HCT116 (cell line): ENCODE results near the gene AP4S1. TPM values are rescaled to one million over a fixed set of nuclear protein-coding genes. Genes with fewer than 3 reads are reported as not detected.

Experiments
- ATAC-seq: fragments of 200-7000 bp; cut with Tn5 transposase; 2 replicates; pipeline ENCODE4 v1.9.1; 2020; ENCODE audit warnings: mild to moderate bottlenecking, moderate library complexity
- BruUV-seq: library from RNA; stranded (reverse); fragments of 400-500 nt; replicated peaks from 2 replicates; lab custom pipeline; 2021; lab: Mats Ljungman, UMichigan
- CTCF ChIA-PET: fragments of 300-600 bp; sonication (Branson Sonifier 250); formaldehyde crosslinking; loops from one replicate; lab custom pipeline; 2021; ENCODE audit warnings: antibody characterized with exemption; lab: Charles Lee
- POLR2A ChIA-PET: fragments of 300-600, 350-600 bp; sonication (Branson Sonifier 250); formaldehyde crosslinking; loops from one replicate; lab custom pipeline; 2021; ENCODE audit warnings: antibody characterized with exemption; lab: Charles Lee
- RAD21 ChIA-PET, 2 experiments: fragments of 300-600 bp; sonication (Branson Sonifier 250); formaldehyde crosslinking; loops; one replicate each; lab custom pipeline; 2023; ENCODE audit warnings: low total read pairs in 2 of 2; ENCODE audit not compliant: uncharacterized antibody in 2 of 2, unreplicated experiment in 2 of 2, low non-redundant PET in 1 of 2; lab: Charles Lee
- DNase-seq: peaks from one replicate; pipeline ENCODE4 v3.0.0-alpha.2; 2010; ENCODE audit warnings: low read depth, low spot score
- H2AFZ ChIP-seq: fragments of 200-600 bp; shearing (Covaris generic), sonication (generic); 2 replicates; pipeline ENCODE4 v1.6.1; 2017; ENCODE audit warnings: low read depth, mixed run types, mixed read lengths, antibody characterized with exemption, low read length; ENCODE audit not compliant: poor library complexity, severe bottlenecking
- H3K27ac ChIP-seq: 2 replicates; pipeline ENCODE4 v1.5.1; 2012; ENCODE audit warnings: low read depth, low read length
- H3K27me3 ChIP-seq: fragments of 200-600 bp; sonication (generic); 2 replicates; pipeline ENCODE4 v1.6.1; 2016; ENCODE audit warnings: mixed run types, low read length, mixed read lengths; ENCODE audit not compliant: insufficient read depth
- H3K36me3 ChIP-seq, 2 experiments: fragments of 200-500 bp in 1 of 2; fragments of 200-600 bp in 1 of 2; sonication (Bioruptor generic) in 1 of 2; sonication (generic) in 1 of 2; 2 replicates each; pipeline versions ENCODE4 v1.5.1 to v1.6.1; 2014 to 2016; ENCODE audit warnings: low read length in 2 of 2, inconsistent platforms in 1 of 2, mixed read lengths in 1 of 2, mixed run types in 1 of 2; ENCODE audit not compliant: insufficient read depth in 2 of 2, control insufficient read depth in 1 of 2
- H3K4me1 ChIP-seq, 2 experiments: fragments of 200-600 bp in 1 of 2; sonication (generic) in 1 of 2; 2 replicates each; pipeline versions ENCODE4 v1.5.1 to v1.6.1; 2012 to 2017; ENCODE audit warnings: low read length in 2 of 2, inconsistent platforms in 1 of 2, mild to moderate bottlenecking in 1 of 2, mixed read lengths in 1 of 2, mixed run types in 1 of 2, moderate library complexity in 1 of 2; ENCODE audit not compliant: insufficient read depth in 2 of 2, control insufficient read depth in 1 of 2
- H3K4me2 ChIP-seq: fragments of 200-600 bp; sonication (generic); 2 replicates; pipeline ENCODE4 v1.6.1; 2017; ENCODE audit warnings: mixed run types, low read length, mixed read lengths
- H3K4me3 ChIP-seq, 2 experiments: fragments of 200-600 bp in 1 of 2; sonication (generic) in 1 of 2; replicated peaks in 1 of 2; 2 replicates each; pipeline ENCODE4 v1.5.1; 2011 to 2016; ENCODE audit warnings: low read length in 2 of 2, control low read depth in 1 of 2, low read depth in 1 of 2, mild to moderate bottlenecking in 1 of 2, mixed read lengths in 1 of 2, mixed run types in 1 of 2
- H3K79me2 ChIP-seq: fragments of 200-600 bp; sonication (generic); 2 replicates; pipeline ENCODE4 v1.6.1; 2017; ENCODE audit warnings: mild to moderate bottlenecking, mixed run types, low read length, moderate library complexity, mixed read lengths; ENCODE audit not compliant: insufficient read depth
- H3K9ac ChIP-seq: fragments of 200-600 bp; sonication (generic); 2 replicates; pipeline ENCODE4 v1.6.1; 2016; ENCODE audit warnings: low read length, mixed read lengths
- H3K9me2 ChIP-seq: fragments of 200-600 bp; sonication (generic), shearing (Covaris generic); 2 replicates; pipeline ENCODE4 v1.6.1; 2017; ENCODE audit warnings: mixed run types, mild to moderate bottlenecking, moderate library complexity; ENCODE audit not compliant: insufficient read depth
- H3K9me3 ChIP-seq, 2 experiments: fragments of 200-500 bp in 1 of 2; fragments of 200-600 bp in 1 of 2; sonication (Bioruptor generic) in 1 of 2; sonication (generic) in 1 of 2; 2 replicates each; pipeline ENCODE4 v1.6.1; 2014 to 2017; ENCODE audit warnings: low read length in 2 of 2, mixed read lengths in 2 of 2, inconsistent platforms in 1 of 2, low read depth in 1 of 2, mild to moderate bottlenecking in 1 of 2, mixed run types in 1 of 2, moderate library complexity in 1 of 2; ENCODE audit not compliant: control insufficient read depth in 1 of 2, insufficient read depth in 1 of 2
- H4K20me1 ChIP-seq: fragments of 200-600 bp; sonication (generic), shearing (Covaris generic); 2 replicates; pipeline ENCODE4 v1.6.1; 2017; ENCODE audit warnings: mixed run types, mild to moderate bottlenecking, moderate library complexity; ENCODE audit not compliant: insufficient read depth
- CBX3 ChIP-seq: IDR thresholded peaks from 2 replicates; pipeline ENCODE4 v1.6.1; 2012; ENCODE audit warnings: low read depth
- CEBPB ChIP-seq: IDR thresholded peaks from 2 replicates; pipeline ENCODE4 v1.6.1; 2012; ENCODE audit warnings: low read depth
- EGR1 ChIP-seq: IDR thresholded peaks from 2 replicates; pipeline ENCODE4 v1.6.1; 2012; ENCODE audit warnings: low read depth
- ELF1 ChIP-seq: IDR thresholded peaks from 2 replicates; pipeline ENCODE4 v1.6.1; 2012; ENCODE audit warnings: low read depth, borderline replicate concordance
- EZH2phosphoT487 ChIP-seq: fragments of 200-600 bp; IDR thresholded peaks from 2 replicates; pipeline ENCODE4 v1.6.1; 2018; ENCODE audit warnings: antibody characterized with exemption, borderline replicate concordance
- FOSL1 ChIP-seq: IDR thresholded peaks from 2 replicates; pipeline ENCODE4 v1.6.1; 2012; ENCODE audit warnings: low read depth
- JUND ChIP-seq: IDR thresholded peaks from 2 replicates; pipeline ENCODE4 v1.6.1; 2012
- POLR2A ChIP-seq: IDR thresholded peaks from 2 replicates; pipeline ENCODE4 v1.7.0; 2011; ENCODE audit warnings: borderline replicate concordance; ENCODE audit not compliant: insufficient read depth, insufficient read length; ENCODE audit errors: extremely low read depth
- POLR2AphosphoS5 ChIP-seq: IDR thresholded peaks from 2 replicates; pipeline ENCODE4 v1.6.1; 2011; ENCODE audit warnings: mild to moderate bottlenecking, low read depth, low read length, moderate library complexity
- SIN3A ChIP-seq: IDR thresholded peaks from 2 replicates; pipeline ENCODE4 v1.6.1; 2012; ENCODE audit warnings: low read depth
- TCF7L2 ChIP-seq: IDR thresholded peaks from 2 replicates; pipeline ENCODE4 v1.7.0; 2011; ENCODE audit warnings: borderline replicate concordance, inconsistent platforms; ENCODE audit not compliant: insufficient read depth, insufficient read length; ENCODE audit errors: extremely low read depth
- YY1 ChIP-seq: IDR thresholded peaks from 2 replicates; pipeline ENCODE4 v1.6.1; 2011; ENCODE audit warnings: low read length, low read depth, moderate library complexity, mild to moderate bottlenecking; ENCODE audit not compliant: insufficient replicate concordance; ENCODE audit errors: extremely low read depth
- ZFX ChIP-seq: fragments of 450-650 bp; IDR thresholded peaks from 2 replicates; pipeline ENCODE4 v1.6.1; 2017
- intact Hi-C: fragments of 100-400 bp; cut with micrococcal nuclease; formaldehyde crosslinking; loops from 2 replicates; pipeline ENCODE4 v1.10.0; 2022
- total RNA-seq: library from RNA; stranded (reverse); gene quantifications from one replicate; pipeline ENCODE4 v1.2.1, GENCODE V29; 2021; ENCODE audit not compliant: unreplicated experiment
- TF ChIP-seq, protein P1 (sequence below): IDR thresholded peaks from 2 replicates; pipeline ENCODE4 v1.6.1; 2012
- TF ChIP-seq, protein P2 (sequence below), 3 experiments: fragments of 200-600 bp in 1 of 3; sonication (generic) in 1 of 3; IDR thresholded peaks in 2 of 3; conservative IDR thresholded peaks in 1 of 3; 2 replicates each; pipeline ENCODE4 v1.5.1; 2012 to 2017; ENCODE audit warnings: low read depth in 2 of 3, low read length in 2 of 3, antibody characterized with exemption in 1 of 3, borderline replicate concordance in 1 of 3, control low read depth in 1 of 3, mild to moderate bottlenecking in 1 of 3, mixed read lengths in 1 of 3, mixed run types in 1 of 3, moderate library complexity in 1 of 3; ENCODE audit not compliant: insufficient read depth in 1 of 3
- TF ChIP-seq, protein P3 (sequence below): IDR thresholded peaks from 2 replicates; pipeline ENCODE4 v1.6.1; 2011; ENCODE audit warnings: mild to moderate bottlenecking, low read length, moderate library complexity; ENCODE audit not compliant: insufficient replicate concordance; ENCODE audit errors: extremely low read depth
- TF ChIP-seq, protein P4 (sequence below): IDR thresholded peaks from 2 replicates; pipeline ENCODE4 v1.6.1; 2012; ENCODE audit warnings: low read depth

AP4S1 gene
- total RNA-seq, 1 experiment from 2014 or later, result 5.0 TPM

DNA sequence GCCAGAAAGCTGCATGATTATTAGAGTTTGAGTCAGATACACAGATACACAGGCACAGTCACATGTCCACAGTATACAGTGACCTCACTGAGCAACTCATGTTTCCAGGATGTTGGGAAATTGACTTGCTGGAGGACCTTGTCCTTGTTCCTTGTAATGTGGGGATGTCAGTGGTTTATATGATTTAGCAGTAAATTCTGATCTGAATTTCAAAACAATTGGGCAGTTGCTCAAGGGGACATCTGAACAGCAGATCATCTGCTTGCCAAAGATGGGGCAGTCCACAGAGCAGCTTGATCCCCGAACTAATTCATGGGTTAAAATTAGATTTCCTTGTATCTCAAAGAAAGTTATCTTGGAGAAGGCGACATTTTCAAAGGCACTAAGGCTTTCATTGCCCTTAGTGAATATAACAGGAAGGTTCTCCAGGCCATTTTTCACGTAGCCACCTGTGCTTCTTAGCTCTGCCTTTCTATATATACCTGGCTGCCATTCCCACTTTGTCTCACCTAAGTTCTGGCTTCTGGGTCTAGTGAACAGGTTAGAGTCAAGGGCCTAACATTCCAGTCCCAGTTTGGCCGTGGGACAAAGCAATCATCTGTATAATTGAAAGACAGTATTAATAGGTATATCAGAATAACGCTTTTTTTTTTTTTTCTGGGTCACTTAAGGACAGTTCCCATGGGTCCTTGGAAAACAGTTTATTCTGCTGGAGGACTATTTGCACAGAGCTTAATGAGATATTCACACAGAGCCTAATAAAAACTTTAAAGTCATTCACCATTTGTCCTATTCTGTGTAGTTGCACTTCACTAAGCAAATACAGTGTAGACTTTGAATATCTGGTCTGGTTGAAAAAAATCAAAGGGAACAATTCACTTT, 65.7 kb downstream of the AP4S1 start:
- ChIA-PET CTCF (interaction anchor here (0.8 kb wide), 1 partner anchor 9 kb away, joined by 3 read pairs; no protein-coding TSS in a partner anchor), RAD21 (no interaction called here)
- ATAC-seq (no peak; the same call in 1 of the 2 replicates), DNase-seq (no peak)
- Histone ChIP-seq H3K9me3 (no peaks in the 10 kb centered on the region), H3K27ac (no peak overlapping the region), H3K79me2 (no peaks in the 10 kb centered on the region), H3K4me3 (no peak overlapping the region), H3K9me2 (no peaks in the 10 kb centered on the region), H3K36me3 (no peaks in the 10 kb centered on the region), H3K9ac (no peak overlapping the region), H3K4me1 (0 out of 4 replicates have a peak, but pooled peaks cover 0 to 4% of the 10 kb centered on the region in 2 experiments), H4K20me1 (no peaks in the 10 kb centered on the region), H2AFZ (no peak overlapping the region), H3K27me3 (no peaks in the 10 kb centered on the region)
- intact Hi-C loops, result no loop called here
- no TSS peak for BruUV-seq
- TF ChIP-seq, protein P1, sequence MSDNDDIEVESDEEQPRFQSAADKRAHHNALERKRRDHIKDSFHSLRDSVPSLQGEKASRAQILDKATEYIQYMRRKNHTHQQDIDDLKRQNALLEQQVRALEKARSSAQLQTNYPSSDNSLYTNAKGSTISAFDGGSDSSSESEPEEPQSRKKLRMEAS, result no peak
- TF ChIP-seq JUND (no peak), FOSL1 (no peak), YY1 (no peak), POLR2AphosphoS5 (no peak), CBX3 (no peak), ELF1 (no peak), POLR2A (no peak), EGR1 (no peak), CEBPB (no peak), SIN3A (no peak), EZH2phosphoT487 (no peak), ZFX (no peak), TCF7L2 (no peak)
- TF ChIP-seq, protein P2, sequence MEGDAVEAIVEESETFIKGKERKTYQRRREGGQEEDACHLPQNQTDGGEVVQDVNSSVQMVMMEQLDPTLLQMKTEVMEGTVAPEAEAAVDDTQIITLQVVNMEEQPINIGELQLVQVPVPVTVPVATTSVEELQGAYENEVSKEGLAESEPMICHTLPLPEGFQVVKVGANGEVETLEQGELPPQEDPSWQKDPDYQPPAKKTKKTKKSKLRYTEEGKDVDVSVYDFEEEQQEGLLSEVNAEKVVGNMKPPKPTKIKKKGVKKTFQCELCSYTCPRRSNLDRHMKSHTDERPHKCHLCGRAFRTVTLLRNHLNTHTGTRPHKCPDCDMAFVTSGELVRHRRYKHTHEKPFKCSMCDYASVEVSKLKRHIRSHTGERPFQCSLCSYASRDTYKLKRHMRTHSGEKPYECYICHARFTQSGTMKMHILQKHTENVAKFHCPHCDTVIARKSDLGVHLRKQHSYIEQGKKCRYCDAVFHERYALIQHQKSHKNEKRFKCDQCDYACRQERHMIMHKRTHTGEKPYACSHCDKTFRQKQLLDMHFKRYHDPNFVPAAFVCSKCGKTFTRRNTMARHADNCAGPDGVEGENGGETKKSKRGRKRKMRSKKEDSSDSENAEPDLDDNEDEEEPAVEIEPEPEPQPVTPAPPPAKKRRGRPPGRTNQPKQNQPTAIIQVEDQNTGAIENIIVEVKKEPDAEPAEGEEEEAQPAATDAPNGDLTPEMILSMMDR (IDR thresholded peaks at IDR 0.05 in 2 of 3, conservative IDR thresholded peaks at IDR 0.05 in 1 of 3; ENCODE audit: borderline replicate concordance in 1 of 3, insufficient read depth in 1 of 3, low read depth in 2 of 3, low read length in 2 of 3), result no peak
- TF ChIP-seq, protein P3, sequence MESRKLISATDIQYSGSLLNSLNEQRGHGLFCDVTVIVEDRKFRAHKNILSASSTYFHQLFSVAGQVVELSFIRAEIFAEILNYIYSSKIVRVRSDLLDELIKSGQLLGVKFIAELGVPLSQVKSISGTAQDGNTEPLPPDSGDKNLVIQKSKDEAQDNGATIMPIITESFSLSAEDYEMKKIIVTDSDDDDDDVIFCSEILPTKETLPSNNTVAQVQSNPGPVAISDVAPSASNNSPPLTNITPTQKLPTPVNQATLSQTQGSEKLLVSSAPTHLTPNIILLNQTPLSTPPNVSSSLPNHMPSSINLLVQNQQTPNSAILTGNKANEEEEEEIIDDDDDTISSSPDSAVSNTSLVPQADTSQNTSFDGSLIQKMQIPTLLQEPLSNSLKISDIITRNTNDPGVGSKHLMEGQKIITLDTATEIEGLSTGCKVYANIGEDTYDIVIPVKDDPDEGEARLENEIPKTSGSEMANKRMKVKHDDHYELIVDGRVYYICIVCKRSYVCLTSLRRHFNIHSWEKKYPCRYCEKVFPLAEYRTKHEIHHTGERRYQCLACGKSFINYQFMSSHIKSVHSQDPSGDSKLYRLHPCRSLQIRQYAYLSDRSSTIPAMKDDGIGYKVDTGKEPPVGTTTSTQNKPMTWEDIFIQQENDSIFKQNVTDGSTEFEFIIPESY, result no peak
- TF ChIP-seq, protein P4, sequence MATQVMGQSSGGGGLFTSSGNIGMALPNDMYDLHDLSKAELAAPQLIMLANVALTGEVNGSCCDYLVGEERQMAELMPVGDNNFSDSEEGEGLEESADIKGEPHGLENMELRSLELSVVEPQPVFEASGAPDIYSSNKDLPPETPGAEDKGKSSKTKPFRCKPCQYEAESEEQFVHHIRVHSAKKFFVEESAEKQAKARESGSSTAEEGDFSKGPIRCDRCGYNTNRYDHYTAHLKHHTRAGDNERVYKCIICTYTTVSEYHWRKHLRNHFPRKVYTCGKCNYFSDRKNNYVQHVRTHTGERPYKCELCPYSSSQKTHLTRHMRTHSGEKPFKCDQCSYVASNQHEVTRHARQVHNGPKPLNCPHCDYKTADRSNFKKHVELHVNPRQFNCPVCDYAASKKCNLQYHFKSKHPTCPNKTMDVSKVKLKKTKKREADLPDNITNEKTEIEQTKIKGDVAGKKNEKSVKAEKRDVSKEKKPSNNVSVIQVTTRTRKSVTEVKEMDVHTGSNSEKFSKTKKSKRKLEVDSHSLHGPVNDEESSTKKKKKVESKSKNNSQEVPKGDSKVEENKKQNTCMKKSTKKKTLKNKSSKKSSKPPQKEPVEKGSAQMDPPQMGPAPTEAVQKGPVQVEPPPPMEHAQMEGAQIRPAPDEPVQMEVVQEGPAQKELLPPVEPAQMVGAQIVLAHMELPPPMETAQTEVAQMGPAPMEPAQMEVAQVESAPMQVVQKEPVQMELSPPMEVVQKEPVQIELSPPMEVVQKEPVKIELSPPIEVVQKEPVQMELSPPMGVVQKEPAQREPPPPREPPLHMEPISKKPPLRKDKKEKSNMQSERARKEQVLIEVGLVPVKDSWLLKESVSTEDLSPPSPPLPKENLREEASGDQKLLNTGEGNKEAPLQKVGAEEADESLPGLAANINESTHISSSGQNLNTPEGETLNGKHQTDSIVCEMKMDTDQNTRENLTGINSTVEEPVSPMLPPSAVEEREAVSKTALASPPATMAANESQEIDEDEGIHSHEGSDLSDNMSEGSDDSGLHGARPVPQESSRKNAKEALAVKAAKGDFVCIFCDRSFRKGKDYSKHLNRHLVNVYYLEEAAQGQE, result no peak
- TF ChIP-seq, all 23 proteins: peak for 0
- no peak overlapping the region for H3K4me2 ChIP-seq
- POLR2A ChIA-PET, result interaction anchor here (1.0 kb wide), 1 partner anchor 329 kb away, joined by 3 read pairs; the partner anchor contains the start of gene HEATR5A
